IPS-15b (cell line): ENCODE measurements around the gene NQO1.

ENCODE experiments used
- H3K27me3 ChIP-seq: one replicate; pipeline ENCODE4 v1.6.1; 2013; ENCODE audit warnings: low read length; ENCODE audit not compliant: control insufficient read depth, insufficient read depth
- H3K36me3 ChIP-seq: one replicate; pipeline ENCODE4 v1.6.1; 2013; ENCODE audit warnings: low read length; ENCODE audit not compliant: control insufficient read depth, insufficient read depth
- H3K4me1 ChIP-seq: one replicate; pipeline ENCODE4 v1.6.1; 2013; ENCODE audit warnings: mild to moderate bottlenecking, low read length; ENCODE audit not compliant: control insufficient read depth, insufficient read depth
- H3K4me3 ChIP-seq: one replicate; pipeline ENCODE4 v1.5.1; 2013; ENCODE audit warnings: low read depth, low read length
- H3K9ac ChIP-seq: one replicate; pipeline ENCODE4 v1.6.1; 2013; ENCODE audit warnings: low read depth, mild to moderate bottlenecking, low read length
- H3K9me3 ChIP-seq: one replicate; pipeline ENCODE4 v1.6.1; 2013; ENCODE audit warnings: mild to moderate bottlenecking, low read length; ENCODE audit not compliant: control insufficient read depth, insufficient read depth

Gene NQO1

GRCh38 chr16:69693916-69694315 is 32.4 kb downstream of the NQO1 start:
- no peak overlapping the region for H3K9ac ChIP-seq
- H3K9me3 ChIP-seq, result no peaks in the 10 kb centered on the region
- no peaks in the 10 kb centered on the region for H3K4me1 ChIP-seq
- H3K36me3 ChIP-seq, result peaks cover 23% of the 10 kb centered on the region
- H3K27me3 ChIP-seq, result no peaks in the 10 kb centered on the region
- H3K4me3 ChIP-seq, result no peak overlapping the region

- H3K4me3 ChIP-seq, result no peak overlapping the region
- H3K36me3 ChIP-seq, result peaks cover 23% of the 10 kb centered on the region
- H3K9me3 ChIP-seq, result no peaks in the 10 kb centered on the region
- no peak overlapping the region for H3K9ac ChIP-seq
- H3K27me3 ChIP-seq, result no peaks in the 10 kb centered on the region
- H3K4me1 ChIP-seq, result no peaks in the 10 kb centered on the region
Observed at GRCh38 chr16:69691980-69692911, 34.1 kb downstream of the NQO1 start.

- peaks cover 22% of the 10 kb centered on the region for H3K36me3 ChIP-seq
Observed at GRCh38 chr16:69688589-69688988, 37.8 kb downstream of the NQO1 start.

GRCh38 chr16:69680358-69680757 is 46.0 kb downstream of the NQO1 start:
- no peaks in the 10 kb centered on the region for H3K27me3 ChIP-seq
- H3K4me3 ChIP-seq, result no peak overlapping the region
- no peak overlapping the region for H3K9ac ChIP-seq
- H3K36me3 ChIP-seq, result peaks cover 1% of the 10 kb centered on the region
- H3K4me1 ChIP-seq, result no peaks in the 10 kb centered on the region
- no peaks in the 10 kb centered on the region for H3K9me3 ChIP-seq

More at GRCh38 chr16:69688589-69688988, 37.8 kb downstream of the NQO1 start:
- Histone ChIP-seq H3K4me1 (no peaks in the 10 kb centered on the region), H3K9ac (no peak overlapping the region), H3K27me3 (no peaks in the 10 kb centered on the region), H3K9me3 (no peaks in the 10 kb centered on the region), H3K4me3 (no peak overlapping the region)

GRCh38 chr16:69672998-69673713 is 53.2 kb downstream of the NQO1 start:
- H3K36me3 ChIP-seq, result no peaks in the 10 kb centered on the region

GRCh38 chr16:69672315-69672997 is 53.9 kb downstream of the NQO1 start:
- Histone ChIP-seq H3K9ac (no peak overlapping the region), H3K9me3 (no peaks in the 10 kb centered on the region), H3K4me1 (no peaks in the 10 kb centered on the region), H3K27me3 (no peaks in the 10 kb centered on the region), H3K4me3 (no peak overlapping the region), H3K36me3 (no peaks in the 10 kb centered on the region)

More at GRCh38 chr16:69672998-69673713, 53.2 kb downstream of the NQO1 start:
- no peak overlapping the region for H3K4me3 ChIP-seq
- no peaks in the 10 kb centered on the region for H3K4me1 ChIP-seq
- H3K9me3 ChIP-seq, result no peaks in the 10 kb centered on the region
- H3K27me3 ChIP-seq, result no peaks in the 10 kb centered on the region
- H3K9ac ChIP-seq, result no peak overlapping the region

- H3K27me3 ChIP-seq, result no peaks in the 10 kb centered on the region
- H3K9ac ChIP-seq, result no peak overlapping the region
- no peaks in the 10 kb centered on the region for H3K9me3 ChIP-seq
- H3K4me1 ChIP-seq, result no peaks in the 10 kb centered on the region
- H3K4me3 ChIP-seq, result no peak overlapping the region
- H3K36me3 ChIP-seq, result no peaks in the 10 kb centered on the region
Observed at GRCh38 chr16:69669577-69669976, 56.8 kb downstream of the NQO1 start.

GRCh38 chr16:69663846-69664245 is 62.5 kb downstream of the NQO1 start:
- no peaks in the 10 kb centered on the region for H3K36me3 ChIP-seq
- H3K9me3 ChIP-seq, result no peaks in the 10 kb centered on the region
- no peak overlapping the region for H3K4me3 ChIP-seq
- H3K27me3 ChIP-seq, result no peaks in the 10 kb centered on the region
- H3K9ac ChIP-seq, result no peak overlapping the region
- no peaks in the 10 kb centered on the region for H3K4me1 ChIP-seq

GRCh38 chr16:69662901-69663300 is 63.5 kb downstream of the NQO1 start:
- Histone ChIP-seq H3K4me3 (no peak overlapping the region), H3K36me3 (no peaks in the 10 kb centered on the region), H3K27me3 (no peaks in the 10 kb centered on the region), H3K9me3 (no peaks in the 10 kb centered on the region), H3K4me1 (no peaks in the 10 kb centered on the region), H3K9ac (no peak overlapping the region)

GRCh38 chr16:69660166-69660565 is 66.2 kb downstream of the NQO1 start:
- Histone ChIP-seq H3K36me3 (peaks cover 4% of the 10 kb centered on the region), H3K4me3 (no peak overlapping the region), H3K27me3 (no peaks in the 10 kb centered on the region), H3K4me1 (no peaks in the 10 kb centered on the region), H3K9me3 (no peaks in the 10 kb centered on the region), H3K9ac (no peak overlapping the region)
